WTC11 (cell line): ENCODE results near the gene COPS7A.

Source experiments
- KAT7 ChIP-seq: sonication (generic); formaldehyde crosslinking; IDR thresholded peaks from 2 replicates; pipeline ENCODE4 v1.8.1; 2023; ENCODE audit warnings: missing genetic modification reagents, mild to moderate bottlenecking, borderline replicate concordance
- OVOL2 ChIP-seq: fragments of 250-450 bp; sonication (Bioruptor Pico); IDR thresholded peaks from 2 replicates; pipeline ENCODE4 v1.9.0; 2021; ENCODE audit warnings: mild to moderate bottlenecking, borderline replicate concordance
- TF ChIP-seq, protein P1 (sequence below): fragments of 200-600 bp; IDR thresholded peaks from 2 replicates; pipeline ENCODE4 v1.8.0; 2022; ENCODE audit warnings: antibody characterized with exemption
- TF ChIP-seq, protein P2 (sequence below): fragments of 250-450 bp; sonication (Bioruptor Pico); IDR thresholded peaks from 2 replicates; pipeline ENCODE4 v1.8.0; 2021; ENCODE audit warnings: mild to moderate bottlenecking
- TF ChIP-seq, protein P3 (sequence below): sonication (generic); formaldehyde crosslinking; IDR thresholded peaks from 2 replicates; pipeline ENCODE4 v1.8.1; 2023; ENCODE audit warnings: mild to moderate bottlenecking, missing genetic modification reagents, moderate library complexity
- TF ChIP-seq, protein P4 (sequence below): sonication (generic); formaldehyde crosslinking; IDR thresholded peaks from 2 replicates; pipeline ENCODE4 v1.8.1; 2022; ENCODE audit warnings: low read depth, missing genetic modification reagents, borderline replicate concordance

DNA sequence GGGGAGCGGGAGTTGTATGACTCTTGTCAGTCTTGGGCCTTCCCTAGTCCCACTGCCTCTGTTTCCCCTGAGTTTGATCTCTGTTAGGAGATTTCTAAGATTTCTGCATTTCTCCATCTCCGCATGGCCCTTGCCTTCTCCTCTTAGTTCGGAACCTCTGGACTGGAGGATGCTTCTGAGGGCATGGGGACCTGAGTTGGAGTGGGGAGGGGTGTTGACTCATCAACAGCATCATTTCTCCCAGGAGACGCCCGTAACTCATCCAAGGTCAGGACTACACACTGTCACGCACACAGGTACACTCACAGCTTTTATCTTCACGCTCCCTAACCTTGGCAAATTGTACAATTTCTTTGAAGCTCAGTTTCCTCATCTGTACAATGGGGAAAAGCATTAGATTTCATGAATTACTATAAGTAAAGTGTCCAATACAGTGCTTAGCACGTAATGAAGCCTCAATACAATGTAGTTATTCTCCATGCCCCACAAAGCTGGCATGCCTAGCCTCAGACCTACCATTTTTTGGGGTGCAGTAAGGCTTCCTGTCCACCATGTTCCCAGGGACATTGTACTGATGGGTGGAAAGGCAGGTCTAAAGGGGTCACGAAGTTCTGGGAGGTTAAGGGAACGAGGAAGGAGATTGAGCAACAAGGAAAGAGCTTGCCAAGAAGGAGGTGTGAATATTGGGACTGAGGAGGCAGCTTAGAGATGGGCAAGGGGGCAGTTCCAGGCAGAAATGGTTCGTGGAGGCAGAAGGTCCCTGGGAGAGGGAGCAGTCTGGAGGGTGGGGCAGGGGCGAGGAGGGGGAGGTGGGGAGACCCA is 47.9 kb downstream of the COPS7A start:
- TF ChIP-seq, protein P1, sequence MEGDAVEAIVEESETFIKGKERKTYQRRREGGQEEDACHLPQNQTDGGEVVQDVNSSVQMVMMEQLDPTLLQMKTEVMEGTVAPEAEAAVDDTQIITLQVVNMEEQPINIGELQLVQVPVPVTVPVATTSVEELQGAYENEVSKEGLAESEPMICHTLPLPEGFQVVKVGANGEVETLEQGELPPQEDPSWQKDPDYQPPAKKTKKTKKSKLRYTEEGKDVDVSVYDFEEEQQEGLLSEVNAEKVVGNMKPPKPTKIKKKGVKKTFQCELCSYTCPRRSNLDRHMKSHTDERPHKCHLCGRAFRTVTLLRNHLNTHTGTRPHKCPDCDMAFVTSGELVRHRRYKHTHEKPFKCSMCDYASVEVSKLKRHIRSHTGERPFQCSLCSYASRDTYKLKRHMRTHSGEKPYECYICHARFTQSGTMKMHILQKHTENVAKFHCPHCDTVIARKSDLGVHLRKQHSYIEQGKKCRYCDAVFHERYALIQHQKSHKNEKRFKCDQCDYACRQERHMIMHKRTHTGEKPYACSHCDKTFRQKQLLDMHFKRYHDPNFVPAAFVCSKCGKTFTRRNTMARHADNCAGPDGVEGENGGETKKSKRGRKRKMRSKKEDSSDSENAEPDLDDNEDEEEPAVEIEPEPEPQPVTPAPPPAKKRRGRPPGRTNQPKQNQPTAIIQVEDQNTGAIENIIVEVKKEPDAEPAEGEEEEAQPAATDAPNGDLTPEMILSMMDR = no peak
- TF ChIP-seq, protein P2, sequence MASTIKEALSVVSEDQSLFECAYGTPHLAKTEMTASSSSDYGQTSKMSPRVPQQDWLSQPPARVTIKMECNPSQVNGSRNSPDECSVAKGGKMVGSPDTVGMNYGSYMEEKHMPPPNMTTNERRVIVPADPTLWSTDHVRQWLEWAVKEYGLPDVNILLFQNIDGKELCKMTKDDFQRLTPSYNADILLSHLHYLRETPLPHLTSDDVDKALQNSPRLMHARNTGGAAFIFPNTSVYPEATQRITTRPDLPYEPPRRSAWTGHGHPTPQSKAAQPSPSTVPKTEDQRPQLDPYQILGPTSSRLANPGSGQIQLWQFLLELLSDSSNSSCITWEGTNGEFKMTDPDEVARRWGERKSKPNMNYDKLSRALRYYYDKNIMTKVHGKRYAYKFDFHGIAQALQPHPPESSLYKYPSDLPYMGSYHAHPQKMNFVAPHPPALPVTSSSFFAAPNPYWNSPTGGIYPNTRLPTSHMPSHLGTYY = no peak
- TF ChIP-seq KAT7 (CRISPR knock-in tag) = no peak
- TF ChIP-seq OVOL2 (CRISPR knock-in tag) = no peak
- TF ChIP-seq, protein P3, sequence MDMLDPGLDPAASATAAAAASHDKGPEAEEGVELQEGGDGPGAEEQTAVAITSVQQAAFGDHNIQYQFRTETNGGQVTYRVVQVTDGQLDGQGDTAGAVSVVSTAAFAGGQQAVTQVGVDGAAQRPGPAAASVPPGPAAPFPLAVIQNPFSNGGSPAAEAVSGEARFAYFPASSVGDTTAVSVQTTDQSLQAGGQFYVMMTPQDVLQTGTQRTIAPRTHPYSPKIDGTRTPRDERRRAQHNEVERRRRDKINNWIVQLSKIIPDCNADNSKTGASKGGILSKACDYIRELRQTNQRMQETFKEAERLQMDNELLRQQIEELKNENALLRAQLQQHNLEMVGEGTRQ (CRISPR knock-in tag) = no peak
- TF ChIP-seq, protein P4, sequence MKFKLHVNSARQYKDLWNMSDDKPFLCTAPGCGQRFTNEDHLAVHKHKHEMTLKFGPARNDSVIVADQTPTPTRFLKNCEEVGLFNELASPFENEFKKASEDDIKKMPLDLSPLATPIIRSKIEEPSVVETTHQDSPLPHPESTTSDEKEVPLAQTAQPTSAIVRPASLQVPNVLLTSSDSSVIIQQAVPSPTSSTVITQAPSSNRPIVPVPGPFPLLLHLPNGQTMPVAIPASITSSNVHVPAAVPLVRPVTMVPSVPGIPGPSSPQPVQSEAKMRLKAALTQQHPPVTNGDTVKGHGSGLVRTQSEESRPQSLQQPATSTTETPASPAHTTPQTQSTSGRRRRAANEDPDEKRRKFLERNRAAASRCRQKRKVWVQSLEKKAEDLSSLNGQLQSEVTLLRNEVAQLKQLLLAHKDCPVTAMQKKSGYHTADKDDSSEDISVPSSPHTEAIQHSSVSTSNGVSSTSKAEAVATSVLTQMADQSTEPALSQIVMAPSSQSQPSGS (CRISPR knock-in tag) = no peak
